K562 (cell line): ENCODE data around the gene TUT1.

ENCODE experiments used
- BRD9 ChIP-seq: fragments of 450-650 bp; IDR thresholded peaks from 2 replicates; pipeline ENCODE4 v1.6.1; 2018; ENCODE audit warnings: low read depth; ENCODE audit not compliant: partially characterized antibody
- CREB1 ChIP-seq, 2 experiments: sonication (generic) in 1 of 2; formaldehyde crosslinking in 1 of 2; IDR thresholded peaks; 2 replicates each; pipeline versions ENCODE4 v1.6.1 to v1.8.0; 2012 to 2022; ENCODE audit warnings: inconsistent platforms in 1 of 2, mild to moderate bottlenecking in 1 of 2, missing genetic modification reagents in 1 of 2, moderate library complexity in 1 of 2
- HIVEP1 ChIP-seq: fragments of 250-450 bp; sonication (Bioruptor Pico); IDR thresholded peaks from 2 replicates; pipeline ENCODE4 v1.4.0; 2020; ENCODE audit warnings: mild to moderate bottlenecking
- TCF7L2 ChIP-seq: fragments of 150-350 bp; IDR thresholded peaks from 2 replicates; pipeline ENCODE4 v1.6.1; 2016; ENCODE audit warnings: low read depth, mild to moderate bottlenecking, low read length, moderate library complexity
- TF ChIP-seq, protein P1 (sequence below), 3 experiments: IDR thresholded peaks in 2 of 3; conservative IDR thresholded peaks in 1 of 3; 2 replicates each; pipeline ENCODE4 v1.5.1; 2011 to 2012; ENCODE audit warnings: low read length in 3 of 3, mild to moderate bottlenecking in 3 of 3, control low read depth in 2 of 3, improper control_type of control experiment in 1 of 3, inconsistent platforms in 1 of 3, low read depth in 1 of 3, mixed read lengths in 1 of 3, moderate library complexity in 1 of 3; ENCODE audit not compliant: insufficient read depth in 2 of 3
- TF ChIP-seq, protein P2 (sequence below): IDR thresholded peaks from 2 replicates; pipeline ENCODE4 v1.6.1; 2012; ENCODE audit warnings: low read depth, low read length, improper control_type of control experiment, borderline replicate concordance

GRCh38 chr11:62546929-62547625, 44.2 kb downstream of the TUT1 start:
- TF ChIP-seq, protein P1, sequence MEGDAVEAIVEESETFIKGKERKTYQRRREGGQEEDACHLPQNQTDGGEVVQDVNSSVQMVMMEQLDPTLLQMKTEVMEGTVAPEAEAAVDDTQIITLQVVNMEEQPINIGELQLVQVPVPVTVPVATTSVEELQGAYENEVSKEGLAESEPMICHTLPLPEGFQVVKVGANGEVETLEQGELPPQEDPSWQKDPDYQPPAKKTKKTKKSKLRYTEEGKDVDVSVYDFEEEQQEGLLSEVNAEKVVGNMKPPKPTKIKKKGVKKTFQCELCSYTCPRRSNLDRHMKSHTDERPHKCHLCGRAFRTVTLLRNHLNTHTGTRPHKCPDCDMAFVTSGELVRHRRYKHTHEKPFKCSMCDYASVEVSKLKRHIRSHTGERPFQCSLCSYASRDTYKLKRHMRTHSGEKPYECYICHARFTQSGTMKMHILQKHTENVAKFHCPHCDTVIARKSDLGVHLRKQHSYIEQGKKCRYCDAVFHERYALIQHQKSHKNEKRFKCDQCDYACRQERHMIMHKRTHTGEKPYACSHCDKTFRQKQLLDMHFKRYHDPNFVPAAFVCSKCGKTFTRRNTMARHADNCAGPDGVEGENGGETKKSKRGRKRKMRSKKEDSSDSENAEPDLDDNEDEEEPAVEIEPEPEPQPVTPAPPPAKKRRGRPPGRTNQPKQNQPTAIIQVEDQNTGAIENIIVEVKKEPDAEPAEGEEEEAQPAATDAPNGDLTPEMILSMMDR (IDR thresholded peaks at IDR 0.05 in 2 of 3, conservative IDR thresholded peaks at IDR 0.05 in 1 of 3; ENCODE audit: insufficient read depth in 2 of 3, low read depth in 1 of 3, low read length in 3 of 3) = no peak
- TF ChIP-seq CREB1 (IDR thresholded peaks at IDR 0.05) (no peak), CREB1 (CRISPR knock-in tag; IDR thresholded peaks at IDR 0.05) (no peak), HIVEP1 (CRISPR knock-in tag) (no peak), BRD9 (no peak), TCF7L2 (no peak)
- TF ChIP-seq, protein P2, sequence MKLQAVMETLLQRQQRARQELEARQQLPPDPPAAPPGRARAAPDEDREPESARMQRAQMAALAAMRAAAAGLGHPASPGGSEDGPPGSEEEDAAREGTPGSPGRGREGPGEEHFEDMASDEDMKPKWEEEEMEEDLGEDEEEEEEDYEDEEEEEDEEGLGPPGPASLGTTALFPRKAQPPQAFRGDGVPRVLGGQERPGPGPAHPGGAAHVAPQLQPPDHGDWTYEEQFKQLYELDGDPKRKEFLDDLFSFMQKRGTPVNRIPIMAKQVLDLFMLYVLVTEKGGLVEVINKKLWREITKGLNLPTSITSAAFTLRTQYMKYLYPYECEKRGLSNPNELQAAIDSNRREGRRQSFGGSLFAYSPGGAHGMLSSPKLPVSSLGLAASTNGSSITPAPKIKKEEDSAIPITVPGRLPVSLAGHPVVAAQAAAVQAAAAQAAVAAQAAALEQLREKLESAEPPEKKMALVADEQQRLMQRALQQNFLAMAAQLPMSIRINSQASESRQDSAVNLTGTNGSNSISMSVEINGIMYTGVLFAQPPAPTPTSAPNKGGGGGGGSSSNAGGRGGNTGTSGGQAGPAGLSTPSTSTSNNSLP = no peak
